ENCODE data around the gene APOA1.

APOA1 gene

GRCh38 chr11:116837231-116838091 lies at the start of gene APOA1:
TSS of gene APOA1 (minus strand) at chr11:116837622. CDS start at chr11:116837387, 235 bp downstream.
- no peak for DNase-seq (ENCODE audit: low read depth in 2 of 2)

GRCh38 chr11:116885951-116886655 lies 48.7 kb upstream of the APOA1 start:
- DNase-seq (ENCODE audit: low read depth in 2 of 2): no peak

- DNase-seq (ENCODE audit: low read depth in 2 of 2): no peak
Observed at GRCh38 chr11:116882386-116882785, 45.0 kb upstream of the APOA1 start.

GRCh38 chr11:116881143-116881542 lies 43.7 kb upstream of the APOA1 start:
- DNase-seq (ENCODE audit: low read depth in 2 of 2): no peak

- DNase-seq (ENCODE audit: low read depth in 2 of 2): no peak
Observed at GRCh38 chr11:116879800-116880625, 42.6 kb upstream of the APOA1 start.

- DNase-seq (ENCODE audit: low read depth in 2 of 2): no peak
Observed at GRCh38 chr11:116876656-116877055, 39.2 kb upstream of the APOA1 start.

- no peak for DNase-seq (ENCODE audit: low read depth in 2 of 2)
Observed at GRCh38 chr11:116875194-116875593, 37.8 kb upstream of the APOA1 start.

- no peak for DNase-seq (ENCODE audit: low read depth in 2 of 2)
Observed at GRCh38 chr11:116874251-116874650, 36.8 kb upstream of the APOA1 start.

GRCh38 chr11:116873381-116873780 lies 36.0 kb upstream of the APOA1 start:
- DNase-seq (ENCODE audit: low read depth in 2 of 2): no peak

- no peak for DNase-seq (ENCODE audit: low read depth in 2 of 2)
Observed at GRCh38 chr11:116871248-116871647, 33.8 kb upstream of the APOA1 start.

GRCh38 chr11:116870054-116870453 lies 32.6 kb upstream of the APOA1 start:
- DNase-seq (ENCODE audit: low read depth in 2 of 2): no peak

- DNase-seq (ENCODE audit: low read depth in 2 of 2): no peak
Observed at GRCh38 chr11:116869610-116870009, 32.2 kb upstream of the APOA1 start.

- DNase-seq (ENCODE audit: low read depth in 2 of 2): no peak
Observed at GRCh38 chr11:116868066-116868465, 30.6 kb upstream of the APOA1 start.

GRCh38 chr11:116867619-116868018 lies 30.2 kb upstream of the APOA1 start:
- no peak for DNase-seq (ENCODE audit: low read depth in 2 of 2)

- no peak for DNase-seq (ENCODE audit: low read depth in 2 of 2)
Observed at GRCh38 chr11:116866804-116867455, 29.5 kb upstream of the APOA1 start.

GRCh38 chr11:116865696-116866095 lies 28.3 kb upstream of the APOA1 start:
- DNase-seq (ENCODE audit: low read depth in 2 of 2): no peak

GRCh38 chr11:116864531-116864930 lies 27.1 kb upstream of the APOA1 start:
- no peak for DNase-seq (ENCODE audit: low read depth in 2 of 2)

- DNase-seq (ENCODE audit: low read depth in 2 of 2): no peak
Observed at GRCh38 chr11:116862951-116863350, 25.5 kb upstream of the APOA1 start.

GRCh38 chr11:116862185-116862584 lies 24.8 kb upstream of the APOA1 start:
- no peak for DNase-seq (ENCODE audit: low read depth in 2 of 2)

- no peak for DNase-seq (ENCODE audit: low read depth in 2 of 2)
Observed at GRCh38 chr11:116861539-116861938, 24.1 kb upstream of the APOA1 start.

- no peak for DNase-seq (ENCODE audit: low read depth in 2 of 2)
Observed at GRCh38 chr11:116860303-116860702, 22.9 kb upstream of the APOA1 start.

- DNase-seq (ENCODE audit: low read depth in 2 of 2): no peak
Observed at GRCh38 chr11:116859175-116859574, 21.8 kb upstream of the APOA1 start.
